ENCODE measurements around the gene CGN.

CGN gene

GRCh38 chr1:151476083-151476482 is 35.1 kb upstream of the CGN start:
- TF ChIP-seq ZFX (IDR thresholded peaks at IDR 0.05): no peak
- TF ChIP-seq, protein P1, sequence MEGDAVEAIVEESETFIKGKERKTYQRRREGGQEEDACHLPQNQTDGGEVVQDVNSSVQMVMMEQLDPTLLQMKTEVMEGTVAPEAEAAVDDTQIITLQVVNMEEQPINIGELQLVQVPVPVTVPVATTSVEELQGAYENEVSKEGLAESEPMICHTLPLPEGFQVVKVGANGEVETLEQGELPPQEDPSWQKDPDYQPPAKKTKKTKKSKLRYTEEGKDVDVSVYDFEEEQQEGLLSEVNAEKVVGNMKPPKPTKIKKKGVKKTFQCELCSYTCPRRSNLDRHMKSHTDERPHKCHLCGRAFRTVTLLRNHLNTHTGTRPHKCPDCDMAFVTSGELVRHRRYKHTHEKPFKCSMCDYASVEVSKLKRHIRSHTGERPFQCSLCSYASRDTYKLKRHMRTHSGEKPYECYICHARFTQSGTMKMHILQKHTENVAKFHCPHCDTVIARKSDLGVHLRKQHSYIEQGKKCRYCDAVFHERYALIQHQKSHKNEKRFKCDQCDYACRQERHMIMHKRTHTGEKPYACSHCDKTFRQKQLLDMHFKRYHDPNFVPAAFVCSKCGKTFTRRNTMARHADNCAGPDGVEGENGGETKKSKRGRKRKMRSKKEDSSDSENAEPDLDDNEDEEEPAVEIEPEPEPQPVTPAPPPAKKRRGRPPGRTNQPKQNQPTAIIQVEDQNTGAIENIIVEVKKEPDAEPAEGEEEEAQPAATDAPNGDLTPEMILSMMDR (conservative IDR thresholded peaks at IDR 0.05): no peak

GRCh38 chr1:151477066-151477465 is 34.1 kb upstream of the CGN start:
- no peak overlapping the region for H3K27ac ChIP-seq
- TF ChIP-seq, protein P1 (conservative IDR thresholded peaks at IDR 0.05): no peak
- TF ChIP-seq ZFX (IDR thresholded peaks at IDR 0.05): no peak

More at GRCh38 chr1:151476083-151476482, 35.1 kb upstream of the CGN start:
- no peak overlapping the region for H3K27ac ChIP-seq

- TF ChIP-seq ZFX (IDR thresholded peaks at IDR 0.05): no peak
- TF ChIP-seq, protein P1 (conservative IDR thresholded peaks at IDR 0.05): no peak
- H3K27ac ChIP-seq: no peak overlapping the region
Measured at GRCh38 chr1:151478140-151478812, 32.9 kb upstream of the CGN start.

DNA sequence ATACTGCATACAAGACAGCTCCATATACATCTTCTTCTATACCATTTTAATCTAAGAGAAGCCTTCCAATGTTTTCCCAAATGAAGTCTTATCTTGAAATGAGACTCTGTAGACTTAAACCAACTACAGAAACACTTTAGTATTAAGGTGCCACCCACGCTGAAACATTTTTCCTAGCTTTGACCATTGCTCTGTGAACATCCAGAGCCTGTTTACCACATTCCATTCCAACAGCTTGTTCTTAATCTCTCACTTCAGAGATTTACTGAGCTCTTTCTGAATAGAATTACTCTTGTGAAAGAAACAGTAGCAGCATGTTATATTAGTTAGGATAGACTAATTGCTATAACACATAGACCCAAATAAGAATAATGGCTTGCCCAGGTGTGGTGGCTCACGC is 32.3 kb upstream of the CGN start:
- TF ChIP-seq ZFX (IDR thresholded peaks at IDR 0.05): no peak
- TF ChIP-seq, protein P1 (conservative IDR thresholded peaks at IDR 0.05): no peak
- H3K27ac ChIP-seq: no peak overlapping the region

DNA sequence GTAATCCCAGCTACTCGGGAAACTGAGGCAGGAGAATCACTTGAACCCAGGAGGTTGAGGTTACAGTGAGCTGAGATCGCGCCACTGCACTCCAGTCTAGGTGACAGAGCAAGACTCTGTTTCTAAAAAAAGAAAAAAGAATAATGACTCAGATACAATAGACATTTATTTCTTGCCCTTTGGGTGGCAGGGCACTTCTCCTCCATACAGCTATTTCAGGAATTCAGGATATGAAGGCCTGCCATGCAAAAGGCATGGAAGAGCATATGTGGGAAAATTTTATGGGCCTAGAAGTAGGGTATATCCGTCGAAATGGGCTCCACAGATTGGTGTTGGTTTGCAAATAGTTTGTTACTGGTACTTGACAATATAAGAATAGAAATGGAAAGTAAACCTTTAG is 31.7 kb upstream of the CGN start:
- H3K27ac ChIP-seq: no peak overlapping the region

DNA sequence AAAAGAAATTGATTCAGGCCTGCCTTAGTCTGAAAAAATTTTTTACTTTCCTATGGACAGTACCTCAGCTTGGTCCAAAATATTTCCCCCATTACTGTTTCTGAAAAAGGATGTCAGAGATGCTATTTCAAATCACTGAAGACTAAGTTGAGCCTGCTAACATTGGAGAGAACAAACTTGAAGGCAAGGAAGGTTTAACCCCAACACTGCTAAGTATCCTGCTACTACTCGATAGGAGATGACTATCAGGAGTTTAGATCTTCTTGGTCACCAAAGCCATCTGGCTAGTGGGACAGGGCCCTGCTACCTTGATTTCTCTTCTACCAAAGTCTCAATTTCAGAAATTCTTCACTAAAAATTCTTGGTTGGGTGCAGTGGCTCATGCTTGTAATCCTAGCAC is 29.2 kb upstream of the CGN start:
- H3K27ac ChIP-seq: no peak overlapping the region
- TF ChIP-seq, protein P1 (conservative IDR thresholded peaks at IDR 0.05): no peak
- TF ChIP-seq ZFX (IDR thresholded peaks at IDR 0.05): no peak

More for the DNA sequence above, 31.7 kb upstream of the CGN start:
- no peak for TF ChIP-seq ZFX (IDR thresholded peaks at IDR 0.05)
- TF ChIP-seq, protein P1 (conservative IDR thresholded peaks at IDR 0.05): no peak

DNA sequence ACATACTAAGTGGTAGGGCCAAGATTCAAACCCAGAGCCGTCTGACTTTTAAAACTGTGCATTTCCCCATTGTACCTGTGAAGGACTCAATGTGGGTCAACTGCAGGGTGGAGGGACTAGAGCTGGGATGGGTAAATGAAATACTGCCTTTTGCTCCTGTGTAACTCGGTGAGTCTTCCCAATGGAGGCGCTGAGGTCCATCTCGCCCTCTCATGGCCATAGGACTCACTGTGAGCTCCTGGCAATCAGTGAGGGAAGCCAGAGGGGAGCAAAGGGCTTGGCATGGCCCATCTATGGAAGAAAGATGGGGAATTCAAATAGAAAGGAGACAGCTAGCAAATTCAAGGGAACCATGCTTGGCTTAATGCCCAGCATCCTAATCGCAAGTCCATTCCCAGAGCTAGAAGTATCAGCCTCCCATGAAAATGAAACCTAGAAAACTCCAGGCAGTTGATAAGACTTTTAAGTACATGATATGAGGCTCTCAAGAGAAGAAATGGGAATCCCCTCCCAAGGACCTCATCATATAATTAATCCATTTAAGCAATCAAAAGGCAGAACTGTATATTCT is 25.4 kb upstream of the CGN start:
- no peak overlapping the region for H3K27ac ChIP-seq
- TF ChIP-seq, protein P1 (conservative IDR thresholded peaks at IDR 0.05): no peak
- TF ChIP-seq ZFX (IDR thresholded peaks at IDR 0.05): no peak
